Spinal cord (tissue), 10 donors: ENCODE results near the gene SVEP1. TPM values are rescaled to one million over a fixed set of nuclear protein-coding genes. Genes with fewer than 3 reads are reported as not detected.
"Not testable (repeated sequence)": the region's sequence is repeated elsewhere in the genome, so short reads cannot be mapped to it uniquely, and the experiment has no call there.

Experiments used
- DNase-seq, 6 donors: peaks; one replicate each; pipeline versions ENCODE4 v3.0.0 to v3.0.0-alpha.2; 2013 to 2015; ENCODE audit warnings: low spot score in 6 of 6, low read depth in 4 of 6
- H3K27ac ChIP-seq: one replicate; pipeline ENCODE4 v1.5.1; 2013; ENCODE audit warnings: low read depth, low read length, control low read depth
- H3K27me3 ChIP-seq: one replicate; pipeline ENCODE4 v1.6.1; 2013; ENCODE audit warnings: low read length; ENCODE audit not compliant: control insufficient read depth, insufficient read depth
- H3K36me3 ChIP-seq: one replicate; pipeline ENCODE4 v1.6.1; 2013; ENCODE audit warnings: low read length; ENCODE audit not compliant: control insufficient read depth, insufficient read depth
- H3K4me1 ChIP-seq: one replicate; pipeline ENCODE4 v1.6.1; 2013; ENCODE audit warnings: low read length; ENCODE audit not compliant: control insufficient read depth, insufficient read depth
- H3K4me3 ChIP-seq: one replicate; pipeline ENCODE4 v1.5.1; 2013; ENCODE audit warnings: low read depth, low read length, control low read depth
- H3K9me3 ChIP-seq: one replicate; pipeline ENCODE4 v1.6.1; 2013; ENCODE audit warnings: low read length; ENCODE audit not compliant: control insufficient read depth, insufficient read depth
- WGBS: methylation state at CpG from one replicate; pipeline ENCODE4 v1.1.5; 2013; ENCODE audit warnings: missing lambda C conversion rate; ENCODE audit not compliant: insufficient coverage; 5-methylcytosine and 5-hydroxymethylcytosine counted together
- polyA plus RNA-seq, 2 donors: library from polyadenylated mRNA; unstranded; fragments of 120-200 nt; gene quantifications; one replicate each; pipeline ENCODE4 v1.2.1, GENCODE V29; 2013; ENCODE audit not compliant: insufficient read length in 2 of 2
- total RNA-seq, 2 donors: library from RNA; depleted of rRNA in 1 of 2; stranded (reverse); fragments of 120-200 nt in 1 of 2; fragments of >200 nt in 1 of 2; gene quantifications; one replicate each; pipeline versions ENCODE4 v1.2.3 to v1.2.4, GENCODE V29; 2013 to 2014
- donor health status: healthy.

The SVEP1 gene
- total and polyA plus RNA-seq, 4 donors = 3.0 to 10.9 (median 5.3) TPM

DNA sequence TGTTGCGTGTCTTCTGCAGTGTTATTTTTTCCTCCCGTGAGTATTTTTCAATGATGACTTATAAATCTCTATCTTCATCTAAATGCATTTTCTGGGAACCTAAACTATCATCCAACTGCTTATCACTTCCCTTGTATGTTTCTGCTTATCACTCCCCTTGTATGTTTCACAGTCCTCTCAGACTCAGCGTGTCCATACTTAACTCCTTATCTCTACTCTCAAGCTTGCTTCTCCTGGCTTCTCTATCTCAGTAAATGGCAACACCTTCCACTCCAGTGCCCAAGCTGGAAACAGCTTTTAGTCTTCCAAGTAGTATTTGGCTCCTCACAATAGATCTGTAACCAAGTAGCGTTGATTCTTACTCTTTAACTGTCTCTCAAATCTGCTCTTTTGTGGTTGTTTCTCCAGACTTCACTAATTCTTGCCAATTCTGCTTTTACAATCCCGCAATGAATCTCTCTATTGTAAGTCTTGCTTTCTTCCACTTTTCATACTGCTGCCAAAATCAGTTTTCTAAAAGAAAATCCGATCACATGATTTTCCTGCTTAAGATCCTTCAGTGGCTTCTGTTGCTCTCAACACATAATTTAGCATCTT lies 208.0 kb downstream of the SVEP1 start:
- no peak overlapping the region for H3K27ac ChIP-seq
- no peaks in the 10 kb centered on the region for H3K27me3 ChIP-seq
- 65% methylated on average over 6 of the region's 6 CpGs for WGBS
- peak in 1 of 6 donors; percentile 62 for DNase-seq
- no peak overlapping the region for H3K4me3 ChIP-seq
- H3K4me1 ChIP-seq = no peaks in the 10 kb centered on the region
- H3K36me3 ChIP-seq = no peaks in the 10 kb centered on the region
- H3K9me3 ChIP-seq = no peaks in the 10 kb centered on the region

GRCh38 chr9:110370315-110370714 lies 209.2 kb downstream of the SVEP1 start:
- no peak for DNase-seq
- Histone ChIP-seq H3K9me3 (no peaks in the 10 kb centered on the region), H3K36me3 (no peaks in the 10 kb centered on the region), H3K27me3 (no peaks in the 10 kb centered on the region), H3K27ac (no peak overlapping the region), H3K4me1 (no peaks in the 10 kb centered on the region), H3K4me3 (no peak overlapping the region)
- whole genome bisulfite sequencing = no CpG with 5 or more reads among the region's 3 CpGs

DNA sequence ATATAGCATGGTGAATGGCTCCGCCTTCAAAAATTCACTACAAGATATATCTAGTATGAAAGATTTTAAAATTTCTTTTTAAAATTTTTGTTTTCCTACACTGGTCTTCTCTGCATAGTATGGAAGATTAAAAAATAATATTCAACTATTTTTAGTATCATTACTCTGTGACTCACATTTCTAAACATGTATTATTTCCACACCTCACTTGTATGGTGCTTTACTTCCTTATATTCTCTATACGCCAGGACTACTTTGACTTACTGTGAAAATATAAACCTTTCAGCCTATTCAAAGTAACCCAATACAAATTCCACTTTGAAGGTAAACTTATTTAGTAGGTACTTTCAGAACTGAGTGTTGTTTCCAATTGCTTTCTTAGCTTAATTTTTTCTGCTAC lies 215.1 kb downstream of the SVEP1 start:
- H3K27me3 ChIP-seq = no peaks in the 10 kb centered on the region
- DNase-seq = no peak
- no peak overlapping the region for H3K27ac ChIP-seq
- no CpG with 5 or more reads among the region's 2 CpGs for WGBS
- H3K4me3 ChIP-seq = no peak overlapping the region
- no peaks in the 10 kb centered on the region for H3K9me3 ChIP-seq
- no peaks in the 10 kb centered on the region for H3K4me1 ChIP-seq
- no peaks in the 10 kb centered on the region for H3K36me3 ChIP-seq

DNA sequence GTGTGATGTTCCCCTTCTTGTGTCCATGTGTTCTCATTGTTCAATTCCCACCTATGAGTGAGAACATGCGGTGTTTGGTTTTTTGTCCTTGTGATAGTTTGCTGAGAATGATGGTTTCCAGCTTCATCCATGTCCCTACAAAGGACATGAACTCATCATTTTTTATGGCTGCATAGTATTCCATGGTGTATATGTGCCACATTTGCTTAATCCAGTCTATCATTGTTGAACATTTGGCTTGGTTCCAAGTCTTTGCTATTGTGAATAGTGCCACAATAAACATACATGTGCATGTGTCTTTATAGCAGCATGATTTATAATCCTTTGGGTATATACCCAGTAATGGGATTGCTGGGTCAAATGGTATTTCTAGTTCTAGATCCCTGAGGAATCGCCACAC lies 220.5 kb downstream of the SVEP1 start:
- not testable (repeated sequence) for H3K4me3 ChIP-seq, H3K27ac ChIP-seq, H3K9me3 ChIP-seq, H3K27me3 ChIP-seq, H3K4me1 ChIP-seq, H3K36me3 ChIP-seq, DNase-seq
- WGBS = no CpG with 5 or more reads among the region's 2 CpGs

GRCh38 chr9:110357505-110357904 lies 222.0 kb downstream of the SVEP1 start:
- H3K27me3 ChIP-seq = no peaks in the 10 kb centered on the region
- WGBS = 100% methylated on average over 1 of the region's 2 CpGs
- H3K4me1 ChIP-seq = no peaks in the 10 kb centered on the region
- no peaks in the 10 kb centered on the region for H3K36me3 ChIP-seq
- no peak overlapping the region for H3K27ac ChIP-seq
- H3K9me3 ChIP-seq = no peaks in the 10 kb centered on the region
- no peak for DNase-seq
- H3K4me3 ChIP-seq = no peak overlapping the region

DNA sequence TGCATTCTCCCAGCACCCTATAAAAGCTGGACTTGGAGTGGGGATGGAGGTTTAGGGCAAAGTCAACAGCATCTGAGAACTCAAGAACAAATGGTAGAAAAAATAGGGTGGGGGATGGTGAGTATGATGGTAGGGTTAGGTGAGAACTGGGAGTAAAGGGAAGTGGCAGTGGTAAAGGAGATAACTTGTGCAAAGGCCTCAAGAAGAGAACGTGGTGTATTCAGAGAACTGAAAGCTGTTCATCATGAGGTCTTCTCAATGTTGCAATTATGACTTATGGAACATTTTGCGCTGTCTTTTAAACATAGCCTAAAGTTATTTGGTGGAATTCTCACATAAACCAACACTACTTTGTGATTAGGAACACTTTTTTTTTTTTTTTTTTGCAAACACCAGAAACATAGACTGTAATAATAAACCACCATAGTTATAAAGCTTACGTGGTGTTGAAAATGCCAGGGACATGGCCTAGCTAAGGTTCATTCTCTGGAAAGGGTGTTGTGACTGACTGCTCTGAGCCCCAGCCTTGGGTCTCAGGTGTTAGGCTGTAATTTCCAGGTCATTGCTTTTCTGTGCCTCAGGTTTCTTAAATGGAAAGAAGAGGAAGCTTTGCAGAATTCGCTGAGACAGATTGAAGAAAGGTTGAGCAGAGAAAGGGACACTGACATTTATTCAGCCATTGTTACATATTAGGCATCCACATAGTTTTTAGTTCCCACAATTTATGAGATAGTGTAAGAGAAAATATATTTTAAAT lies 222.7 kb downstream of the SVEP1 start:
- WGBS = no CpG with 5 or more reads among the region's 4 CpGs
- H3K36me3 ChIP-seq = no peaks in the 10 kb centered on the region
- H3K4me3 ChIP-seq = no peak overlapping the region
- no peaks in the 10 kb centered on the region for H3K27me3 ChIP-seq
- no peaks in the 10 kb centered on the region for H3K9me3 ChIP-seq
- H3K4me1 ChIP-seq = no peaks in the 10 kb centered on the region
- no peak for DNase-seq
- no peak overlapping the region for H3K27ac ChIP-seq

GRCh38 chr9:110355911-110356310 lies 223.6 kb downstream of the SVEP1 start:
- Histone ChIP-seq H3K9me3 (no peaks in the 10 kb centered on the region), H3K36me3 (no peaks in the 10 kb centered on the region), H3K4me3 (no peak overlapping the region), H3K27me3 (no peaks in the 10 kb centered on the region), H3K4me1 (no peaks in the 10 kb centered on the region), H3K27ac (no peak overlapping the region)
- no peak for DNase-seq
- WGBS = 86% methylated on average over 1 of the region's 2 CpGs

GRCh38 chr9:110351009-110351467 lies 228.5 kb downstream of the SVEP1 start:
- Histone ChIP-seq H3K4me3 (no peak overlapping the region), H3K36me3 (no peaks in the 10 kb centered on the region), H3K4me1 (no peaks in the 10 kb centered on the region), H3K27ac (no peak overlapping the region), H3K27me3 (no peaks in the 10 kb centered on the region), H3K9me3 (no peaks in the 10 kb centered on the region)
- WGBS = no CpG with 5 or more reads among the region's 1 CpG
- no peak for DNase-seq

DNA sequence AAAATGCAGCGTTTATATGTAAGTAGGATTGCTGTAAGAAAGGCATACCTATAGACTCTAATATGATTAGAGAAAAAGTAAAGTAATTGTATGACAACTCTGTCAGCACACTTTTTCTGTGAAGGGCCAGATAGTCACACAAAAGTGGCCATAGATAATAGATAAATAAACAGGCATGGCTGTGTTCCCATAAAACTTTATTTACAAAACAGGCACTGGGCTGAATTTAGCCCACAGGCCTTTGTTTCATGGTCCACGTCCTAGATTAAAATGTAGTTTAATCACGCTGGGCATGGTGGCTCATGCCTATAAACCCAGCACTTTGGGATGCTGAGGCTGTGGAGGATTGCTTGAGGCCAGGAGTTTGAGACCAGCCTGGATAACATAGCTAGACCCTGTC lies 233.2 kb downstream of the SVEP1 start:
- H3K4me3 ChIP-seq = no peak overlapping the region
- H3K27ac ChIP-seq = no peak overlapping the region
- WGBS = 73% methylated on average over 2 of the region's 3 CpGs
- no peaks in the 10 kb centered on the region for H3K4me1 ChIP-seq
- no peaks in the 10 kb centered on the region for H3K36me3 ChIP-seq
- no peak for DNase-seq
- H3K27me3 ChIP-seq = no peaks in the 10 kb centered on the region
- H3K9me3 ChIP-seq = no peaks in the 10 kb centered on the region

GRCh38 chr9:110344821-110345220 lies 234.7 kb downstream of the SVEP1 start:
- no peak overlapping the region for H3K4me3 ChIP-seq
- no peaks in the 10 kb centered on the region for H3K4me1 ChIP-seq
- no peak overlapping the region for H3K27ac ChIP-seq
- no peaks in the 10 kb centered on the region for H3K27me3 ChIP-seq
- no peaks in the 10 kb centered on the region for H3K9me3 ChIP-seq
- DNase-seq = peak in 1 of 6 donors; percentile 20
- WGBS = no CpG with 5 or more reads among the region's 6 CpGs
- H3K36me3 ChIP-seq = no peaks in the 10 kb centered on the region
